Measurements from ENCODE around the gene FERMT1.

Gene FERMT1

GRCh38 chr20:6044115-6044514, 78.7 kb downstream of the FERMT1 start:
- DNase-seq (ENCODE audit: low read depth) = peak; percentile 16
- H3K4me3 ChIP-seq (ENCODE audit: low read length) = no peak overlapping the region
- TF ChIP-seq CTCF (IDR thresholded peaks at IDR 0.05; ENCODE audit: insufficient read depth, low read depth, low read length, missing control alignments) = no peak

DNA sequence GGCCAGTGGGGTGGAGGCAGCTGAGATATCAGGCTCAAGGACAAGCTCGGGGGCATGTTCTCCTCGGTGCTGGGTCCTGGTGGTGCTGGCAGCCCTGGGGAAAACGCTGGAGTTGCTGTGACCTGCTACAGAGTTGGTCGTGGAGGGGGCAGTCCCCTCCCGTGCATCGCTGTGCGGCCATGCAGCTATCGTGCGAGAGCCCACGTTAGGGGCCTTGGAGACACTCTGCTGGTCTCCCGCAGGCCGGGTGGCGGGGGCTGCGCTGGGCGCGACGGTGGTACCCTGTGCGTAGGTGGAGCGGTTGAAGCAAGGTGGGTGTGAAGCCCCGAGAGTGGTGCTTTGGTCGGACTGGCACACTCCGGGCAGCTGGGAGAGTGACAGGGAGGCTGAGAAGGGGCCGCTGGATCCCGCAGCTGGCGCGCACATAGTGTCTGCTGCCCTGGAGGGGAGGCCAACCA, 81.0 kb downstream of the FERMT1 start:
- no peak for TF ChIP-seq CTCF (IDR thresholded peaks at IDR 0.05; ENCODE audit: insufficient read depth, low read depth, low read length, missing control alignments)
- no peak overlapping the region for H3K4me3 ChIP-seq (ENCODE audit: low read length)
- DNase-seq (ENCODE audit: low read depth) = no peak

- no peak for TF ChIP-seq CTCF (IDR thresholded peaks at IDR 0.05; ENCODE audit: insufficient read depth, low read depth, low read length, missing control alignments)
- H3K4me3 ChIP-seq (ENCODE audit: low read length) = no peak overlapping the region
These were observed 81.6 kb downstream of the FERMT1 start for GRCh38 chr20:6040958-6041807.

DNA sequence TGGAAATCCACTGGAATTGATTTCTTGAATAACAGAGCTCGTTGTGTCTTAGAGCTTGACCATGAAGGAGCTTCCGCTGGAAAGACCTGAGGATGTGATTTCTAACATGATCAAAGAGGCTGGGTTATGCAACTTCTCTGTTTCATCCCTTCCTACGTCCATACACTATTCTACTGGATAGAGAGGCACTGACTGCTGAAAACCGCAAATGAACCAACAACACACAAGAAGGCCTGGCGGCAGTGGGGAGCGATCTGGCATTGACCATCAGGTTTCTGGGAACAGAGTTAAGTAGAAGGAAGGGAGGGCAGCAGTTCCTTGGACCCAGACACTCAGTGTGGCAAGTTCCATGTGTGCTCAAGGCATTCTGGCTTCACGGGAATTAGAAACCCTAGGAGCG, 82.3 kb downstream of the FERMT1 start:
- no peak overlapping the region for H3K4me3 ChIP-seq (ENCODE audit: low read length)
- no peak for TF ChIP-seq CTCF (IDR thresholded peaks at IDR 0.05; ENCODE audit: insufficient read depth, low read depth, low read length, missing control alignments)
- no peak for DNase-seq (ENCODE audit: low read depth)

More at GRCh38 chr20:6040958-6041807, 81.6 kb downstream of the FERMT1 start:
- no peak for DNase-seq (ENCODE audit: low read depth)

GRCh38 chr20:6039766-6040165, 83.1 kb downstream of the FERMT1 start:
- H3K4me3 ChIP-seq (ENCODE audit: low read length) = no peak overlapping the region
- DNase-seq (ENCODE audit: low read depth) = no peak
- TF ChIP-seq CTCF (IDR thresholded peaks at IDR 0.05; ENCODE audit: insufficient read depth, low read depth, low read length, missing control alignments) = no peak

DNA sequence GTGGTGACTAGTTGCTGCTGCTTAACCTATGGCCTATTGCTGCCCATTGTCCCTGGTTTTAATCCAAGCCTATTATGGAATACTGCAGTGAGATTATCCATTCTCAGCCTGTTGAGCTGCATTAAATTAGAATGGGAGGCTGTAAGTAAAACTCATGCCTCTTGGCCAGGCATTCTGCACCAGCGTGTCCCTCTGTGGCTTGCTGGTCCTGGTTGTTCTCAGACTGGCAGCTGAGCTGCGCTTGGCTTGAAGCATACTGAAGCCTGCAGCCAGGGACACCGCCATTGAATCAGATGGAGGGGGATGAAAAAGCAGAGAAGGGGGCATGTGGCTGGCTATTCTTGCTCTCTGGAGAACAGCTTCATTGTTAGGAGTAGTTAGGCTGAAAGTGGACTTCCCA, 84.6 kb downstream of the FERMT1 start:
- no peak overlapping the region for H3K4me3 ChIP-seq (ENCODE audit: low read length)
- no peak for DNase-seq (ENCODE audit: low read depth)
- TF ChIP-seq CTCF (IDR thresholded peaks at IDR 0.05; ENCODE audit: insufficient read depth, low read depth, low read length, missing control alignments) = no peak

GRCh38 chr20:6037082-6037481, 85.7 kb downstream of the FERMT1 start:
- no peak for TF ChIP-seq CTCF (IDR thresholded peaks at IDR 0.05; ENCODE audit: insufficient read depth, low read depth, low read length, missing control alignments)
- no peak for DNase-seq (ENCODE audit: low read depth)

More at GRCh38 chr20:6037082-6037481, 85.7 kb downstream of the FERMT1 start:
- H3K4me3 ChIP-seq (ENCODE audit: low read length) = no peak overlapping the region

Measured in epithelial cell of esophagus (primary cell).